HepG2 (cell line): Measurements from ENCODE around the gene MAPK6. TPM values are rescaled to one million over a fixed set of nuclear protein-coding genes. Genes with fewer than 3 reads are reported as not detected.
A peak's percentile ranks its signal among the peaks of the same experiment; 100 is the strongest.

Experiments used
- CEBPB ChIP-seq: IDR thresholded peaks from 2 replicates; pipeline ENCODE4 v1.6.1; 2011; ENCODE audit warnings: low read depth, low read length, improper control_type of control experiment, borderline replicate concordance
- CEBPG ChIP-seq: IDR thresholded peaks from 2 replicates; pipeline ENCODE4 v1.6.1; 2016
- FOSL2 ChIP-seq: sonication (generic); formaldehyde crosslinking; IDR thresholded peaks from 2 replicates; pipeline ENCODE4 v1.4.0; 2020; ENCODE audit warnings: missing genetic modification reagents
- GATAD2A ChIP-seq: IDR thresholded peaks from 2 replicates; pipeline ENCODE4 v1.6.1; 2016
- HOXA3 ChIP-seq: sonication (generic); formaldehyde crosslinking; IDR thresholded peaks from 2 replicates; pipeline ENCODE4 v1.5.0; 2020; ENCODE audit warnings: missing genetic modification reagents
- JUNB ChIP-seq: sonication (generic); formaldehyde crosslinking; IDR thresholded peaks from 2 replicates; pipeline ENCODE4 v1.8.0; 2022; ENCODE audit warnings: missing genetic modification reagents, mild to moderate bottlenecking, borderline replicate concordance
- KDM2A ChIP-seq: sonication (generic); formaldehyde crosslinking; IDR thresholded peaks from 2 replicates; pipeline ENCODE4 v1.4.0; 2020; ENCODE audit warnings: low read depth, missing genetic modification reagents, borderline replicate concordance
- LCORL ChIP-seq, 2 experiments: fragments of 450-650 bp in 1 of 2; sonication (generic) in 1 of 2; formaldehyde crosslinking in 1 of 2; IDR thresholded peaks; 2 replicates each; pipeline versions ENCODE4 v1.5.0 to v1.6.1; 2017 to 2020; ENCODE audit warnings: antibody characterized with exemption in 1 of 2, missing genetic modification reagents in 1 of 2
- POLR2AphosphoS2 ChIP-seq: IDR thresholded peaks from 2 replicates; pipeline ENCODE4 v1.6.1; 2011; ENCODE audit warnings: low read depth, low read length, improper control_type of control experiment
- RARA ChIP-seq: IDR thresholded peaks from 2 replicates; pipeline ENCODE4 v1.6.1; 2016; ENCODE audit warnings: missing genetic modification reagents, missing compliant biosample characterization
- RARG ChIP-seq: sonication (generic); formaldehyde crosslinking; IDR thresholded peaks from 2 replicates; pipeline ENCODE4 v1.4.0; 2020; ENCODE audit warnings: low read depth, mild to moderate bottlenecking, missing genetic modification reagents
- RXRB ChIP-seq: IDR thresholded peaks from 2 replicates; pipeline ENCODE4 v1.6.1; 2016; ENCODE audit warnings: borderline replicate concordance, missing genetic modification reagents, missing compliant biosample characterization
- SMAD1 ChIP-seq: sonication (generic); formaldehyde crosslinking; IDR thresholded peaks from 2 replicates; pipeline ENCODE4 v1.4.0; 2020; ENCODE audit warnings: missing genetic modification reagents, low read depth, mild to moderate bottlenecking, borderline replicate concordance
- SP1 ChIP-seq, 2 experiments: fragments of 450-650 bp in 1 of 2; sonication (generic) in 1 of 2; formaldehyde crosslinking in 1 of 2; IDR thresholded peaks; 2 replicates each; pipeline versions ENCODE4 v1.4.0 to v1.6.1; 2016 to 2020; ENCODE audit warnings: missing genetic modification reagents in 1 of 2
- ZFP90 ChIP-seq: sonication (generic); formaldehyde crosslinking; IDR thresholded peaks from 2 replicates; pipeline ENCODE4 v1.8.0; 2022; ENCODE audit warnings: missing genetic modification reagents, mild to moderate bottlenecking, inconsistent platforms, borderline replicate concordance
- ZNF7 ChIP-seq: IDR thresholded peaks from 2 replicates; pipeline ENCODE4 v1.6.1; 2016; ENCODE audit warnings: missing biosample characterization, missing genetic modification reagents
- polyA plus RNA-seq, 8 experiments: library from polyadenylated mRNA; depleted of rRNA in 3 of 8; stranded (reverse) in 7 of 8; unstranded in 1 of 8; fragments of >200 nt; fragmentation: Illumina TruSeq in 4 of 8; extraction: Trizol in 4 of 8; gene quantifications; 2 replicates each; pipeline versions ENCODE4 v1.2.1 to v1.2.3, GENCODE V29; 2011 to 2016; ENCODE audit warnings: low read depth in 4 of 8, missing spikeins in 1 of 8, mixed read lengths in 1 of 8; ENCODE audit not compliant: insufficient read depth in 1 of 8
- total RNA-seq, 5 experiments: library from RNA; depleted of rRNA; stranded (reverse); fragments of >200 nt; fragmentation: Illumina TruSeq; extraction: Trizol; gene quantifications; 2 replicates each; pipeline ENCODE4 v1.2.3, GENCODE V29; 2016; ENCODE audit warnings: low read depth in 1 of 5
- TF ChIP-seq, protein P1 (sequence below): sonication (generic); formaldehyde crosslinking; IDR thresholded peaks from 2 replicates; pipeline ENCODE4 v1.8.0; 2022; ENCODE audit warnings: mild to moderate bottlenecking, missing genetic modification reagents, borderline replicate concordance
- TF ChIP-seq, protein P2 (sequence below): sonication (generic); formaldehyde crosslinking; IDR thresholded peaks from 2 replicates; pipeline ENCODE4 v1.4.0; 2020; ENCODE audit warnings: missing genetic modification reagents, borderline replicate concordance
- TF ChIP-seq, protein P3 (sequence below): sonication (generic); formaldehyde crosslinking; IDR thresholded peaks from 2 replicates; pipeline ENCODE4 v1.4.0; 2020; ENCODE audit warnings: missing genetic modification reagents

Gene MAPK6
- total and polyA plus RNA-seq, 2 of the 13 experiments (the other 11 are each of a cell fraction or from before 2014, with no cell fraction given), result 89.5 to 99.7 TPM

DNA sequence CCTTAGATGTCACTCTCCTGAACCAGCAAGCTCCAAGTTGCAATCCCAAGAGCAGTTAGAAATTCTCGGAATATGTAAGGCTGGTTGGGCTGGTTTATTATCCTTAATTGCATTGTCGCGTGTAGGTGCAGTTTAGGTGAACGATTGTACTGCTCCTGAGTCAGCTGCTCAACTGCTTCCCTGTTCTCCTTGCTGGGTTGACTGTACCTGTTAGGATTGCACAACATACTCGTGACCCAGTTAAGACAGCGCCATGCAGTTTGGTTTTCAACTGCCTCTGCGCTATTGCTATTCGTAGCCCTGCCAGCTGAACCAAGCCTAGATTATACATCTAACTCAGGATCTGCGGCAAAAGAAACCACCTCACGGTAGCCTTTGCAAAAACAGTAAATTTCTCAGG, 52.6 kb downstream of the MAPK6 start (continued):
- TF ChIP-seq, protein P1, sequence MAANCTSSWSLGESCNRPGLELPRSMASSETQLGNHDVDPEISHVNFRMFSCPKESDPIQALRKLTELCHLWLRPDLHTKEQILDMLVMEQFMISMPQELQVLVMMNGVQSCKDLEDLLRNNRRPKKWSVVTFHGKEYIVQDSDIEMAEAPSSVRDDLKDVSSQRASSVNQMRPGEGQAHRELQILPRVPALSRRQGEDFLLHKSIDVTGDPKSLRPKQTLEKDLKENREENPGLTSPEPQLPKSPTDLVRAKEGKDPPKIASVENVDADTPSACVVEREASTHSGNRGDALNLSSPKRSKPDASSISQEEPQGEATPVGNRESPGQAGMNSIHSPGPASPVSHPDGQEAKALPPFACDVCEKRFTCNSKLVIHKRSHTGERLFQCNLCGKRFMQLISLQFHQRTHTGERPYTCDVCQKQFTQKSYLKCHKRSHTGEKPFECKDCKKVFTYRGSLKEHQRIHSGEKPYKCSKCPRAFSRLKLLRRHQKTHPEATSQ, result no peak
- peak; percentile 47; the same call in 1 of the 2 replicates for TF ChIP-seq HOXA3 (CRISPR knock-in tag)
- TF ChIP-seq LCORL (IDR thresholded peaks at IDR 0.05), result no peak
- TF ChIP-seq LCORL (CRISPR knock-in tag; IDR thresholded peaks at IDR 0.05), result 0 out of 2 replicates have a peak, but pooled peaks have one; percentile 17
- TF ChIP-seq RARA (CRISPR knock-in tag), result 0 out of 2 replicates have a peak, but pooled peaks have one; percentile 22
- TF ChIP-seq POLR2AphosphoS2, result no peak
- peak; percentile 98 for TF ChIP-seq CEBPB
- TF ChIP-seq, protein P2, sequence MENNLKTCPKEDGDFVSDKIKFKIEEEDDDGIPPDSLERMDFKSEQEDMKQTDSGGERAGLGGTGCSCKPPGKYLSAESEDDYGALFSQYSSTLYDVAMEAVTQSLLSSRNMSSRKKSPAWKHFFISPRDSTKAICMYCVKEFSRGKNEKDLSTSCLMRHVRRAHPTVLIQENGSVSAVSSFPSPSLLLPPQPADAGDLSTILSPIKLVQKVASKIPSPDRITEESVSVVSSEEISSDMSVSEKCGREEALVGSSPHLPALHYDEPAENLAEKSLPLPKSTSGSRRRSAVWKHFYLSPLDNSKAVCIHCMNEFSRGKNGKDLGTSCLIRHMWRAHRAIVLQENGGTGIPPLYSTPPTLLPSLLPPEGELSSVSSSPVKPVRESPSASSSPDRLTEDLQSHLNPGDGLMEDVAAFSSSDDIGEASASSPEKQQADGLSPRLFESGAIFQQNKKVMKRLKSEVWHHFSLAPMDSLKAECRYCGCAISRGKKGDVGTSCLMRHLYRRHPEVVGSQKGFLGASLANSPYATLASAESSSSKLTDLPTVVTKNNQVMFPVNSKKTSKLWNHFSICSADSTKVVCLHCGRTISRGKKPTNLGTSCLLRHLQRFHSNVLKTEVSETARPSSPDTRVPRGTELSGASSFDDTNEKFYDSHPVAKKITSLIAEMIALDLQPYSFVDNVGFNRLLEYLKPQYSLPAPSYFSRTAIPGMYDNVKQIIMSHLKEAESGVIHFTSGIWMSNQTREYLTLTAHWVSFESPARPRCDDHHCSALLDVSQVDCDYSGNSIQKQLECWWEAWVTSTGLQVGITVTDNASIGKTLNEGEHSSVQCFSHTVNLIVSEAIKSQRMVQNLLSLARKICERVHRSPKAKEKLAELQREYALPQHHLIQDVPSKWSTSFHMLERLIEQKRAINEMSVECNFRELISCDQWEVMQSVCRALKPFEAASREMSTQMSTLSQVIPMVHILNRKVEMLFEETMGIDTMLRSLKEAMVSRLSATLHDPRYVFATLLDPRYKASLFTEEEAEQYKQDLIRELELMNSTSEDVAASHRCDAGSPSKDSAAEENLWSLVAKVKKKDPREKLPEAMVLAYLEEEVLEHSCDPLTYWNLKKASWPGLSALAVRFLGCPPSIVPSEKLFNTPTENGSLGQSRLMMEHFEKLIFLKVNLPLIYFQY (CRISPR knock-in tag), result peak; percentile 88; the same call in 1 of the 2 replicates
- TF ChIP-seq FOSL2 (CRISPR knock-in tag), result peak; percentile 73
- peak; percentile 48; the same call in 1 of the 2 replicates for TF ChIP-seq KDM2A
- TF ChIP-seq JUNB (CRISPR knock-in tag), result no peak
- peak; percentile 94; the same call in 1 of the 2 replicates for TF ChIP-seq ZFP90
- TF ChIP-seq SP1 (IDR thresholded peaks at IDR 0.05), result no peak
- no peak for TF ChIP-seq SP1 (CRISPR knock-in tag; IDR thresholded peaks at IDR 0.05)
- no peak for TF ChIP-seq SMAD1
- TF ChIP-seq CEBPG (CRISPR knock-in tag), result peak; percentile 97
- TF ChIP-seq ZNF7 (CRISPR knock-in tag), result no peak
- no peak for TF ChIP-seq RARG (CRISPR knock-in tag)
- TF ChIP-seq, protein P3, sequence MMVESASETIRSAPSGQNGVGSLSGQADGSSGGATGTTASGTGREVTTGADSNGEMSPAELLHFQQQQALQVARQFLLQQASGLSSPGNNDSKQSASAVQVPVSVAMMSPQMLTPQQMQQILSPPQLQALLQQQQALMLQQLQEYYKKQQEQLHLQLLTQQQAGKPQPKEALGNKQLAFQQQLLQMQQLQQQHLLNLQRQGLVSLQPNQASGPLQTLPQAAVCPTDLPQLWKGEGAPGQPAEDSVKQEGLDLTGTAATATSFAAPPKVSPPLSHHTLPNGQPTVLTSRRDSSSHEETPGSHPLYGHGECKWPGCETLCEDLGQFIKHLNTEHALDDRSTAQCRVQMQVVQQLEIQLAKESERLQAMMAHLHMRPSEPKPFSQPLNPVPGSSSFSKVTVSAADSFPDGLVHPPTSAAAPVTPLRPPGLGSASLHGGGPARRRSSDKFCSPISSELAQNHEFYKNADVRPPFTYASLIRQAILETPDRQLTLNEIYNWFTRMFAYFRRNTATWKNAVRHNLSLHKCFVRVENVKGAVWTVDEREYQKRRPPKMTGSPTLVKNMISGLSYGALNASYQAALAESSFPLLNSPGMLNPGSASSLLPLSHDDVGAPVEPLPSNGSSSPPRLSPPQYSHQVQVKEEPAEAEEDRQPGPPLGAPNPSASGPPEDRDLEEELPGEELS (CRISPR knock-in tag), result peak; percentile 41; the same call in 1 of the 2 replicates
- peak; percentile 57; the same call in 1 of the 2 replicates for TF ChIP-seq GATAD2A (CRISPR knock-in tag)
- TF ChIP-seq RXRB (CRISPR knock-in tag), result peak; percentile 58; the same call in 1 of the 2 replicates
